SH-SY5Y (cell line): Measurements from ENCODE around the gene PCNA.

Source experiments
- GATA2 ChIP-seq: IDR thresholded peaks from 2 replicates; pipeline ENCODE4 v1.6.1; 2011; ENCODE audit warnings: mild to moderate bottlenecking, low read depth, low read length
- GATA3 ChIP-seq: IDR thresholded peaks from 2 replicates; pipeline ENCODE4 v1.6.1; 2011; ENCODE audit warnings: low read depth, mild to moderate bottlenecking, low read length, moderate library complexity

Gene PCNA

DNA sequence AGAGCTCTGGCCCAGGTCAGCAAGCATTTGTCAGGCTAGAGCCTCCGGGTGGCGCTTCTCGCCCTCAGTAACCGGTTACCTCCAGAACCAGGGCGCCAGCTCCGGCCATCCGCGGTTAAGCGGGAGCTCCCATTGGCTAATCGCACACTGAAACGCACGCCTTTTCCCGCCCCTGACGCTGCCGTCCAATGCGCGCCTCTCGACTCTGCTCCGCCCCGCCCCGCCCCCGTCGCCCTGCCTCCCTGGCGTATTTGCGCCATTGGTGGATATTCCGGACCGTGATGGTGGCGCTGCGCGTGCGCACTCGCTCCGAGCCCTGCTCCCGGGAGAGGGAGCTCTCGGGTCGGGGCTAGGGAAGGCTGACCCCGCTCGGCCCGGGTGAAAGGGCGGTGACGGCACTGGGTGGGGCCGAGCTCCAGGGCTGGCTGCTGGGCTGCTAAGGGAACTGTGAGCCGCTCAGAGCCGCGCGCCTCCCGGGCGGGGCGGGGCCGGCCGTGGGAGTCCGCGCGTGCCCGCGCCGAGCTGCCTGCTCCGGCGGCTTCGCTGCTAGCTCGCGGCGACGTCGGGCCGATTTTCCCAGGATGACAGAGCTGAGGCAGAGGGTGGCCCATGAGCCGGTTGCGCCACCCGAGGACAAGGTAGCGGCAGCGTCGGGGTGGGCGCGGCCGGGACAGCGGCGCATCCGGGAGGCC is 6.9 kb upstream of the PCNA start, which contains the start of gene CDS2:
Gene CDS2, plus strand, starts transcription at position 497 of the 692 bp plus-strand sequence. Its CDS starts 85 bp downstream, at position 582.
- no peak for TF ChIP-seq GATA3
- TF ChIP-seq GATA2 = no peak

DNA sequence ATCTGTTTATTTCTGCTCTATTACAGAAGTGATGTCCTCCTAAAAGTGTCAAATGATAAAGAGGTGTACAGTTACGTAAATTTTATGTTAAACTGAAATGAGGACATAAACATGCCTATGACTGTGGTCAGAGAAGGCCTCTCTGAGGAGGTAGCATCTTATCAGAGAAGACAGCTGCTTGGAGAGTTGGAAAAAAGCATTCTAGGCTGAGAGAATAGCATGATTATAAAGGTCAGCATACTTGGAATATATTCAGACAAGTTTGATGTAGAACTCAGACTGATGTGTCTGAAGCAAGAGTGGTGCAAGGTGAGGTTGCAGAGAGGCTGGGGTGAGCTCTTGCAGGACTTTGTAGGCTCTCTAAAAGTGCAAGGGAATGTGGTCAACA is 3.1 kb upstream of the PCNA start:
- TF ChIP-seq GATA3 (no peak), GATA2 (no peak)

DNA sequence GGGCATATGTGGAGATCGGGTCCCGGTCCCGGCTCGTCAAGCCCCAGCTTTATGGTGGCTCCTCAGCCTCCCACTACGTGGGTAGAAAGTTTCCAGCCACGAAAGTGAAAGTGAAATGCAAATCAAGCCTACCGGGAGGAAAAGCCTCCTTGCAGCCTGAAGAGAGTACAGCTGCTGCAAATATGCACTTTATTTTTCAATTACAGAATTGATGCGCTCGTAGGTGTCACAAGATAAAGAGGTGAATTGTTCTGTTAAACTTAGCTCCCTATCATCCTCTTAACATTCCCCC is 373 bp upstream of the PCNA start:
- no peak for TF ChIP-seq GATA3

DNA sequence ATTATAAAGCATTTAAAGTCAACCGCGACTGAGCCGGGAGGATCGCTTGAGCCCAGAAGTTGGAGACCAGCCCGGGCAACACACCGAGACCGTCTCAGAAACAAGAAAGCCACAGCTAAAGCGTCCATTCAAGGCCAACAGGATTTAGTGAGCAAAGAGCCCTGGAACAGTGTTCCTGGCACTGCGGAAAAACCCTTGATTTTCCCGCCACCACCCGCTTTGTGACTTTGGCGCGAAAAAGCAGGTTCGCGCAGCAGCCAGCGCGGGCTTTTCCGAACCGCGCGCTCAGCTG is 669 bp downstream of the PCNA start:
- no peak for TF ChIP-seq GATA2
- no peak for TF ChIP-seq GATA3

DNA sequence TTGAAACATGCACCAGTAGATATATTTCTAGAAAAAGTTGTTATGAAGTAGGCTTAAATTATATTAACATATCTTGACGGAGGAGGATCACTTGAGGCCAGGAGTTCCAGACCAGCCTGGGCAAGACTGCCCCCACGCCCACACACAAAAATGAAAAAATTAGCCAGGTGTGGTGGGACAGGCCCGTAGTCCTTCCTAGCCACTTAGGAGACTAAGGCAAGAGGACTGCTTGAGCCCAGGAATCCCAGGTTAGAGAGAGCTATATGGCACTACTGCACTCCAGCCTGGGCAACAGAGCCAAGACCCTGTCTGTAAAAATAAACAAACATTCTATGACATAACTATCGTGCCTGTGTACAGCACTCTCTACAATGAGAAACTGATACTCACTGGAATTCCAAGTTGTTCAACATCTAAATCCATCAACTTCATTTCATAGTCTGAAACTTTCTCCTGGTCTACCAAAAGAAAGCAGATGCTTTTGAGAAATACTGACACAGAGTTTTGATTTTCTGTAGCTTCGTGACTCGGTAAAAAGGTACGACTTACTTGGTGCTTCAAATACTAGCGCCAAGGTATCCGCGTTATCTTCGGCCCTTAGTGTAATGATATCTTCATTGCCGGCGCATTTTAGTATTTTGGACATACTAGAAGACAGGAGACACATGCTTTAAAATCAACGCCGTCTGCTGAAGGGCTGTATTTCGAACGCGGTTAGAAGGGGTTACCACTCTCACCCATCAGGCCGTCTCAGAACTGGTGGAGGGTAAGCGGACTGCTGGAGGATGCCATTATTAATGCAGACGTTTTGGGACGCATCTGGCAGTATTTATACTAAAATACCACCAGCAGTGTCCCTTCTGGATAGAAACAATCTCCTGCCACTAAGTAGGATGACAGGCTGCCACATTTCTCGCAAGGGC is 1.3 kb downstream of the PCNA start:
- TF ChIP-seq GATA2 (no peak), GATA3 (no peak)

DNA sequence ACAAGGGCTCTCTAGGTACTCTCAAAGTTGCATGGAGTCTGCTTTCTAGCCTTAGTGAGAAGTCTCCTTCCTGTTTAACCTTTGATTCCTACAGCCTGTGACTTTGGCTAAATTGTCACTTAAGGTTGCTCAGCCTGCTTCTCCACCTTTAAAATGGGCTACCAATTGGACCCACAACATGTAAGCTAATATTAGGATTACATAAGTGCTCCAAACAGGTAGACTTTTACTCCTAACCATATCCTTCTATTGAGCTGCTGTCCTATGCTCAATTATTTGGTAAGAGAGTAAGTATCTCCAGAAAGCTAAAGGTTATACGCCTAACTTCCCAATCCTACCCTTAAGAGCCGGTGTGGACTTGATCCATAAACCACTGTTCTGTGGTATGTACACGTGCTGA is 2.9 kb downstream of the PCNA start:
- no peak for TF ChIP-seq GATA3
- no peak for TF ChIP-seq GATA2

DNA sequence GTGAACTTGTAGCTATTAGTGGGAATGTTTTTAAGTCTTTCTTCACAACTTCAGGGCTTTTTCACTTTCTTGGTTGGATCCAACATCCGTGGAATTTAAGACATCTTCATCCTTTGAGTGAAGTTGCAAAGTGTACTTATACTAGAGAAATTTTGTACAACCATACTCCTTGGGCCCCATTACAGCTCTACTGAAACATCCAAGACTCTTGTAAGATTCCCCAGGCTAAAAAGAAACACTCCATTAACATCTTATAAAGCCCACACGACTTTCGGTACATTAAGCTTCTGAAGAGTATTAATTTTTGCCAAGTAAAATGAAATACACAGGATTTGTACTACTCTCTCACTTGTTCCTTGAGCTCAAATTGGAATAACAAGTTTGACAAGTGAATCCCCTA is 5.4 kb downstream of the PCNA start:
- TF ChIP-seq GATA3 = no peak

DNA sequence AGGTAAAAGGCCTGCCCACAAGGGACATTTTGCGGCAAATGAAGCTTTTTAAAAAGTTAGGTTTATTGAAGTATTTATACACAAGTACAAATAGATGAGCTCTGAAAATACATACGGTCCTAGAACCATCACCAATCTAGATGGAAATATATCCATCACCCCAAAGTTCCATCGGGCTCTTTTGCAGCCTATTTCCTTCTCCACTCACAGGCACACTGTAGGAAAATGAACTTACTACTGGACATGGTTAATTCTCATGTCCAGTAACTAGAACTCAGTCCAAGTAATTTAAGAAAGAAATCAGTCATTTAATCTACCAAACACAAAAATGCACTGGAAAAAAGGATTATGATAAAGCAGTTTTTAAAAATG is 6.2 kb downstream of the PCNA start:
- TF ChIP-seq GATA2 = no peak
- no peak for TF ChIP-seq GATA3

DNA sequence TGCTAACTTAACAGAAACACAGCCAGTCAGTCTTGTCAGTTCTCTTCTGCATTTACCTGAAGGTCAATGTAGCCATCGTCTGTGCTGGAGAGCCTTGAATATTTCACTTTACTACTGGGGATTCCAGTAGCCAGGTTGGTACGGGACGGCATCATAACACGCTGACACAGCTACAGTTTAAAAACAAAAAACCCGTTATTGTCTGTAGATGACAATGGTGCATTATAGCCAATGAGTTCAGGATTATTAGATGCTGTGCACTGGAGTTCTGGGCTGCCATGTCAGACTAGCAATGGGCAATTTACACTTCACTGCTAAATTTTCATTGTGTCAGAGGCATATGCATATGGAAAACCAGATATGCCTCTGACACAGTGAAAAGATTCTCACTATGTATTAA is 10.5 kb downstream of the PCNA start:
- TF ChIP-seq GATA2 (no peak), GATA3 (no peak)

DNA sequence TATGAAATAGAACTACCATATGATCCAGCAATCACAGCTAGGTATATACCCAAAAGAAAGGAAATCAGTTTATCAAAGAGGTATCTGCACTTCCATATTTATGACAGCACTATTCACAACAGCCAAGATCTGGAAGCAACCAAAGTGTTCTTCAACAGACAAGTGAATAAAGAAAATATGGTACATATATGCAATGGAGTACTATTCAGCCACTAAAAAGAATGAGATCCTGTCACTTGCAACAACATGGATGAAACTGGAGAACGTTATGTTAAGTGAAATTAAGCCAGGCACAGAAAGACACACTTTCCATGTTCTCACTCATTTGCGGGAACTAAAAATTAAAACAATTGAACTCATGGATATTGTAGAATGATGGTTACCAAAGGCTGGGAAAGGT is 15.3 kb downstream of the PCNA start:
- TF ChIP-seq GATA3 (no peak), GATA2 (no peak)

DNA sequence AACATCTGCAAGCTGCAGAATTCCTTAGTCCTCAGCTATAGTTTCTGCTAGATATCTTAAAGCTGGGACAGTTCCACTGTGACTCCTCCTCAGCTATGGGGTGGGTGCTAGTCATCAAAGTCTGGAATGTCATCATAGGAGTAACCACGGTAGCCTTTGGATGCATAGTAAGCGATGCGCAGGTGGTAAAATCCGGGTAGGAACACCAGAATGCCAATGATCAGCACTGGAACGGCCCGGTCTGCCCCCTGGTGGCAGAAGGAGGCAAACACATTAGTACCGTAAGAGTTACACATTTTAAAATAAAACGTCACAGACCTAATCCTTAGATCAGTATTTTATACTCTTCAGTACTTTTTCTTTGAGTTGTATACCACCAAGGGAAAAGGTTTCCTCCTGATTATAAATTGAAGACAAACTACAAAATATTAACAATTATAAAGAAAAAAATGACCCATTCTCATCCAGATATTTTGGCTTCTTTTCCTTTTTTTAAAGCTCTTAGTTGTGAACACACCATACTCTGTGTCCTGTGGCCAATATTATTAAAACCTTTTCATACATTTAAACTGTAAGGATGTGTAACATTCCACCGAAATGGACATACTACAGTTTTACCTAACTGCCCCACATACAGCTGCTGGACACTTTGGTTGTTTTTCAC is 18.9 kb downstream of the PCNA start:
- TF ChIP-seq GATA3 = no peak
- TF ChIP-seq GATA2 = no peak

DNA sequence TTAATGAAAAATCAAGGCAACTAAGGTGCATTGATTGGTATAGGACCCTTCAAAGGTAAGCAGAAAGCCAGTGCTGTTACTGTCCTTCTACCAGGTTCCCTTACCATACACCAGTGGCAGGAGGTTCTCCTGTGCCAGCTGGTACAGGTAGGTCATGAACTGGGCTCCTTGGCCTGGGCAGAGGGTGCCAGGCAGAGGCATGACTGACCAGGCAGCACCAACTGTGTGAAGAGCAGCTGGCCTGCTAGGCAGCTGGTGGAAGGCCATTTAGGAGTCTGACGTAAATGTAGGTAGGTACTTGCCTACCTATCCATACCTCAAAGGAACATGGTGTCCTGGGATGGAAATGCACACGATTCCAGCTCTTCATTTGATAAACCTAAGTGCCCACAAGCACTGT is 23.3 kb downstream of the PCNA start:
- no peak for TF ChIP-seq GATA2
- TF ChIP-seq GATA3 = no peak

DNA sequence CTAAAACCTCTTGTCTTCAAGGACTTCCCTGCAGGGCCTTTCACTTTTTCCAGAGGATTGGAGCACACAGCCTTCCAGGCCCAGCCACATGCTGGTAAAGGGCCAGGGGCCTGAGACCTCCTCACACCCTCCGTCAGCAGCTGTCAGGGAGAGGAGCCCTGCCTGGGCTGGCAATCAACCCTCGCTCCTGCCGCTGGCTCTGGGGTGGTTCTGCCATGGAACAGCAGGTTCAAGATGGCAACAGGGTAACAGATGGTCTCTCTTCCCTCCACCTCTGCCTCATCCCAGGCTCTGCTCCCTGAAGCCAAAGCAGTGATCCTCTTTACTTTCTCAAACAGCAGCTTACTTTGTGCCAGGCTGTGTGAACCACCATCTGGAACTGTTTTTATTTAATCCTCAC is 23.8 kb downstream of the PCNA start:
- TF ChIP-seq GATA2 = no peak
- no peak for TF ChIP-seq GATA3

DNA sequence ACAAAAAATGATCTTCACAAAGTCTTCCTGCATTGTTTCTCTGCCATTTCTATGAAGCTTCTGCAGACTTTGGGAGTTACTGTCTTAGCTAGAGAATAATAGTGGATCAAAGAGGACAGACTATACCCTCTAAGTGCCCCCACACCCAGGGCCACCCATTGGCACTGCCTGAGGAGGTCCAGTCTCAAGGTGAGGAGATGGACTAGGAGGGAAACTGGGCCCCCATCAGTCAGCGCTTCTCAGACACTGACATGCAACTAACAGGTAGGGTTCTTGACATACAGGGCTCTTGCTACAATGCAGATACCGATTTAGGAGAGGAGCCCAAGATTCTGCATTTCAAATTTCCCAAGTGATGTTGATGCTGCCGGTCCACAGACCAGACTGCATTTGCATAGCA is 24.3 kb downstream of the PCNA start:
- TF ChIP-seq GATA2 (no peak), GATA3 (no peak)

DNA sequence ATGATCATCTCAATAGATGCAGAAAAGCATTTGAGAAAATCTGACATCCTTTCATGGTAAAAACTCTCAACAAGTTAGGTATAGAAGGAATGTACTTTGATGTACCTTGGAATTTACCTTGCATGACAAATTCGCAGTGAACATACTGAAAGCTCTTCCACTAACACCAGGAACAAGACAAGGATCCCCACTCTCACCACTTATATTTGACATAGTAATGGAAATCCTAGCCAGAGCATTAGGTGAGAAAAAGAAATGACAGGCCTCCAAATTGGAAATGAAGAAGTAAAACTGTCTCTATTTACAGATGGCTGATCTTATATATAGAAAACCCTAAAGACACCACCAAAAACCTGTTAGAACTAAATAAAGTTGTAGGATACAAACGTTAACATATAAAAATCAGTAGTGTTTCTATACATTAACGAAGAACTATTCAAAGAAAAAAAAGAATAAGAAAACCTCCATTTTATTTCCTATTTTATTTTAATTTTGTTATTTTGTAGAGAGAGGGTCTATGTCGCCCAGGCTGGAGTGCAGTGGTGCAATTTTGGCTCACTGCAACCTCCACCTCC is 26.9 kb downstream of the PCNA start:
- no peak for TF ChIP-seq GATA2
- TF ChIP-seq GATA3 = no peak
